IPS-18c (cell line): ENCODE measurements around the gene DGKE.

ENCODE experiments used
- H3K4me3 ChIP-seq: 2 replicates; pipeline ENCODE4 v1.7.0; 2013; ENCODE audit warnings: low read depth, mild to moderate bottlenecking, low read length, moderate library complexity; ENCODE audit not compliant: insufficient read depth
- H3K9me3 ChIP-seq: one replicate; pipeline ENCODE4 v1.6.1; 2013; ENCODE audit warnings: mild to moderate bottlenecking, low read length, moderate library complexity; ENCODE audit not compliant: control insufficient read depth, insufficient read depth

The DGKE gene

DNA sequence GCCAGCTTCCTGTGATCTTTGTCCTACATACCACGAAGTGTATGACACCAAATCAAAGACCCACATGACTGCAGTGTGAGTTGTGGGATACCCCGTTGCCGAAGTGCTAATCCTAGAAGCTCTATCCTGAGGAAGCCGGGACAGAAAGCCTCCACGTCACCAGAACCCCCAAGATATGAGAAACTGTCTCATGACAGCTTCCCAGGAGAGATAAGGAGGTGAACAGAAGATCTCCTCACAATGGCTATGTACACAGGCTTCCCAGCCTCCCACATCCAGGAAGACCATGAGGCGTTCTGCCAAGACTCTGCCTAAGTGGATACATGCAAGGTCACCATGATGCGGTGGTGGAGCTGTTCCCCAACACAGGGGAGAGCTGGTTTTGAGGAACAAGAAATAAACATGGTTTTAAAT lies 42.8 kb downstream of the DGKE start:
- Histone ChIP-seq H3K4me3 (no peak overlapping the region), H3K9me3 (no peaks in the 10 kb centered on the region)

GRCh38 chr17:56879280-56879679 lies 45.3 kb downstream of the DGKE start:
- Histone ChIP-seq H3K4me3 (no peak overlapping the region), H3K9me3 (no peaks in the 10 kb centered on the region)

DNA sequence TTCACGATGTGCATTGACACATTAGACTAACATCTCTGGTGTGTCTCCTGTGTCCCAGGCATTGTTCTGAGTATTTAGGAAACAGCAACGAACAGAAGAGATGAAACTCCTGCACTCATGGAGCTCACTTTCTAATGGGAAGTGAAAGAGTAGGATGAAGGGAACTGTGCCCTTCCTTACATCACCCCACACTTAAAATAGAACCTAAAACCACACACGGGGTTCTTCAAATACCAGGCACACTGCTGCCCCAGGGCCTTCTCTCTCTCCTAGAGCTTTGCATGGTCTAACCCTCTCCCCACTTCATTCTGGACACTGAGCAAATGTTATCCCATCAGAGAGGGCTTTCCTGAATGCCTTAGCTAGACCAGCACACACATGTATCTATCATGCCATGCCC lies 46.2 kb downstream of the DGKE start:
- Histone ChIP-seq H3K9me3 (no peaks in the 10 kb centered on the region), H3K4me3 (no peak overlapping the region)

DNA sequence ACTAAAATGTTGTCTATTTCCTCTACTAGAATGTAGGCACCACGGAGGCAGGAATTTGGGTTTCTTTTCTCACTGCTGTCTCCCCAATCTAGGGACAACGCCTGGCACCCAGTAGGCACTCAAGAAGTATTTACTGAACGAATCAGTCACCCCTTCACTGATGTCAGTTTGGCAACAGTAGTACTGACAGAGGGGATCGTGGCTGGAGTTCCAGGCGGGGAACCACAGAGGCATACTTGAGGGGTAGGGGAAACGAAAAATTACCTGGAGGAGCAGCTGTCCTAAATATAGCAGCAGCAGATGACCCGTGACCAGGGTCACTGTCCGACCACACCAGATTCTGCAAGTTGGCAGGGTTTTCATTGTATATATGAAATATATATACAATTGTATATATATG lies 46.6 kb downstream of the DGKE start:
- Histone ChIP-seq H3K4me3 (no peak overlapping the region), H3K9me3 (no peaks in the 10 kb centered on the region)

DNA sequence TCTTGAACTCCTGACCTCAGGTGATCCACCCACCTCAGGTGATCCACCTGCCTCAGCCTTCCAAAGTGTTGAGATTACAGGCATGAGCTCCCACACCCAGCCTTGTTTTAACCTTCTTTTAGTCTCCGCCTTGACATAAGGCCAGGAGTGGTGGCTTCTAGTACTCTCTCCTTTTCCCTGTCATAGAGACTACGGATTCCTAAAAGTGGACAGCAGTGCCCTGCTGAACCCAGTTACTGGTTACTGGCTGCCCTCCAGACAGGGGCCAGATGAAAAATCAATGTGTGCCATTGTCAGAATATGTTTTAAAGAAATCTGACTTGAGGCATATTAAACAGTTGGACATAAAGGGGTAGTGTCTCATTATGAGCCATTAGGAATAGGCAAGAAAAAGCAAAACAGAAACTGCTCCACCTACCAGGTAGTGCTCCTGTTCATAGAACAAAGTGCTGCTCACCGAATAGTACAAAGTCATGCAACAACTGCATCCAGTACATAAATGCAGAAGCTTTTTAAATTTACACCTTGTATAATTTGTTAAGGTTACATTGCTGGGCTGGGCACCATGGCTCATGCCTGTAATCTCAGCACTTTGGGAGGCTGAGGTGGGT lies 47.8 kb downstream of the DGKE start:
- no peaks in the 10 kb centered on the region for H3K9me3 ChIP-seq
- H3K4me3 ChIP-seq: no peak overlapping the region

DNA sequence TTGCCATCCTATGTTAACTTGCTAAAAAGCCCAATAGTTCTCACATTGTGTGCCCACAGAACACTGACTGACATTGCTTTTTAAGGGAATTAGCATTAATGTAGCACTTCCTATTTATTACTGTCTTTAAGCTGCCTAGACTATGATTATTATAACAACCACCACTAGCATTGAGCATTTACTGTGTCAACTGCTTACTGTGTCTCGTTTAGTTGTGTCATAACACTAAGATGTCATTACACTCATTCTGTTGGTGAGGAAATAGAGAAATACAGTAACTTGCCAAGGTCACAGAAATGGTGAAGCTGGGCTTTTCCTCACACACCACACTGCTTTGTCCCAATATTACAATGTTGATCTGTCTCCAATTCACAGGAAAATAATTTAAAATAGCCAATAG lies 49.7 kb downstream of the DGKE start:
- H3K9me3 ChIP-seq: no peaks in the 10 kb centered on the region
- H3K4me3 ChIP-seq: no peak overlapping the region

DNA sequence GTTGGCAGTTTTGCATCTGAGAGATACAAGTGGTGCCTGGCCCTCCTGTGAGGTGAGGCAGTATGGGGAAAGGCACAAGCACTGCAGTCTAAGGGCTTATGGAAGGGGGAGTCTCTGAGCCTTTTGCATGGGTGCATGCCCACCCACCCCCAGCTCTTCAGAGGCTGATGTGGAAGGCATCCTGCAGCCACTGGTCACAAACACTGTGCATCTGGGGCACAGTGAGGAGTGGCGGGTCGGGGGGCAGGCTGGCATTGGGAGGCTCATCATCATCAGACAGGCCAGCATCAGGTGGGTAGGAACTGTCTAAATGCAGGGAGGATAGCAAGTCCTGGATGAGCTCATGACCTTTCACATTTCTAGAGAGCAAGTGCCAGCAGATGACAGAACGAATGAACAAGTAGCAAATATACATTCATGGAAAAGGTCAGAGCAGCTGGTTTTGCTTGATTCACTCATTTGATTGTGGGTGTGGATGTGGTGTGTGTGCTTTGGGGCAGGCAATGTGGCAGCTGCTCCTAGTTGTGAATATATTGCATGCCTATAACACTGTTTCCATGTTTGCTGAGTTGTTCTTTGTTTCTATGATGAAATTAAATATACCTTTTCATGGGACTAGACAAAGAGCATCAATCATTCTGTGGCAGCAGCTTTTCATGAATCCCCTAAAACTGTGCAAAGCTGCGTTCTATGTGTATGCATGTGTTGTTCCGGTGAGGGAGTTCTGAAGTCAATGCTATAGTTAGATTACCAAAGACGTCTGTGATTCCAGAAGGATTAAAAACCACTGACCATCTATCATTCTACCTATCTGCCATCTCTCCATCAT lies 50.7 kb downstream of the DGKE start:
- no peaks in the 10 kb centered on the region for H3K9me3 ChIP-seq

GRCh38 chr17:56885312-56885657 lies 51.3 kb downstream of the DGKE start:
- Histone ChIP-seq H3K9me3 (no peaks in the 10 kb centered on the region), H3K4me3 (no peak overlapping the region)

More for the DNA sequence above, 50.7 kb downstream of the DGKE start:
- no peak overlapping the region for H3K4me3 ChIP-seq

GRCh38 chr17:56886288-56886731 lies 52.4 kb downstream of the DGKE start:
- Histone ChIP-seq H3K9me3 (no peaks in the 10 kb centered on the region), H3K4me3 (no peak overlapping the region)

GRCh38 chr17:56887105-56887504 lies 53.2 kb downstream of the DGKE start:
- no peak overlapping the region for H3K4me3 ChIP-seq
- H3K9me3 ChIP-seq: no peaks in the 10 kb centered on the region

GRCh38 chr17:56887552-56888467 lies 53.9 kb downstream of the DGKE start:
- Histone ChIP-seq H3K4me3 (no peak overlapping the region; the same call in 1 of the 2 replicates), H3K9me3 (no peaks in the 10 kb centered on the region)

DNA sequence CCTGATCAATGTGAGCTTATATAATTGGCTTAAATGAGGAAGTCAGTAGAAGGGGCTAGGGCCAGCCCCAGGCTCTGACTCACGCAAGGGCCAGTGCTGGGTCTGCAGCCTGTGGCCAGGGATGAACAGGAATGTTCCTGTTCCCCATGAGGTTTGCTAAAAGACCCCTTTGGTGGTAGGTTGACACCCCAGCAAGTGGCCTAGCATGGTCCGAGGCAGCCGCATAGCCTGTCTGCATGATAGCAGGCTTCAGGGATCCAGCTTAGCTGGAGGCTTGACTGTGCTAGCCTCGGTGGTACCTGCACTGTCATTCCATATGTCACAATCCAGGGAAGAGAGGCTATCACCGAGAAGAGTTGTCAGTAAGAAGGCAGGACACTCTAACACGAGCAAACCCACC lies 56.4 kb downstream of the DGKE start:
- no peak overlapping the region for H3K4me3 ChIP-seq
- H3K9me3 ChIP-seq: no peaks in the 10 kb centered on the region

- Histone ChIP-seq H3K4me3 (no peak overlapping the region), H3K9me3 (no peaks in the 10 kb centered on the region)
Measured at GRCh38 chr17:56890906-56891674, 57.1 kb downstream of the DGKE start.

DNA sequence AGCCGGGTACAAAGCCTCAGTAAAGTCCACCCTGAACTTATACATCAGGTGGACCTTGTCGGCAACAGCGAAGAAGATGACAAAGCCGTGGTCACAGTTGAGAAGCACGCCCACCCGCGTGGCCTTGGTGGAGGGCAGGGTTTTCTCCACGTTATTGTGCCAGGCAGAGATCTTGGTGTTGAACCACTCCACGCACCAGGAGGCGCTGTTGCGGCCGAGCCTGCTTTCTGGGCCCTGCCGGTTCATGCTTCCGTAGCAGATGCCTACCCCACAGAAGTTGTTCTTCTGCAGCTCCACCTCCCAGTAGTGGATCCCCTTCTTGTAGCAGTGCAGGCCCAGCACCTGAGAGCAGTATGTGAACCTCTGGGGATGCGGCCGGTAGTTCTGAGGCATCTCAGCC lies 57.8 kb downstream of the DGKE start:
- H3K4me3 ChIP-seq: no peak overlapping the region
- no peaks in the 10 kb centered on the region for H3K9me3 ChIP-seq

- no peaks in the 10 kb centered on the region for H3K9me3 ChIP-seq
- H3K4me3 ChIP-seq: no peak overlapping the region
Measured at GRCh38 chr17:56892333-56892732, 58.4 kb downstream of the DGKE start.

- no peaks in the 10 kb centered on the region for H3K9me3 ChIP-seq
- no peak overlapping the region for H3K4me3 ChIP-seq
Measured at GRCh38 chr17:56893503-56893902, 59.6 kb downstream of the DGKE start.

DNA sequence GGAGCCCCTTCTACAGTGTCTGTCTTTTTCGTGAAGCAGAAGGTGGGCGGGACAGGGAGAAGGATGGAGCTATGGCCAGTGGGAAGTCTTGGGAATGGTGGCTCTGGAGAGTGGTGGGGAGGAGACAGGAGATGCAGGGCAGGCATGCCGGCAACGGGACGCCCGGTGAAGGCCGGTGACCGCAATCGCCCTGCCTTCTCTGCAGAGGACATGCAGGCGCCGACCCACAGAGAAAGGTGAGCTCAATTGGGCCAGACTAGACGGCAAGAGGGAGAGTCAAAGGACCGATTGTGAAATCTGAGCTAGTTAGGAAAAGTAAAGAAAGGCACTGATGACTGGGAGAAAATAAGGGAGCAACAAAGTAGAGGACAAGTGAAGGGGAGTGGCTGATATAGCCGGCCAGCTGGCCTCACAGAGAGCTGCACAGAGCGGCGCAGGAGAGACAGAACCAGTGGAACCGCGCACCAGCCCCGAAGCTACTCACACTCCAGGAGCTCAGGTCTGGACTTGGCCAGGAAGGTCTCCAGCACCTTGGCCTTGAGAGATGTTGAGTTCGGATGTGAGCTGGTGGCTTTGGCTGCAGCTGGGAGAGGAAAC lies 61.0 kb downstream of the DGKE start:
- Histone ChIP-seq H3K9me3 (no peaks in the 10 kb centered on the region), H3K4me3 (no peak overlapping the region)
